BJ (cell line): ENCODE measurements around the gene ANKRD44. TPM values are rescaled to one million over a fixed set of nuclear protein-coding genes. Genes with fewer than 3 reads are reported as not detected.
"Not testable (repeated sequence)": the region's sequence is repeated elsewhere in the genome, so short reads cannot be mapped to it uniquely, and the experiment has no call there.

ENCODE experiments used
- CTCF ChIA-PET: fragments of 350-600 bp; formaldehyde crosslinking; extraction: SDS; loops from one replicate; lab custom pipeline; 2021; ENCODE audit warnings: antibody characterized with exemption, inconsistent platforms; lab: Yijun Ruan, JAX
- POLR2A ChIA-PET: fragments of 300-600 bp; sonication (Branson Sonifier 250); formaldehyde crosslinking; extraction: SDS; loops from one replicate; lab custom pipeline; 2021; ENCODE audit warnings: antibody characterized with exemption; lab: Charles Lee
- DNase-seq: peaks from one replicate; pipeline ENCODE4 v3.0.0-alpha.2; 2011; ENCODE audit warnings: low read depth
- H3K27me3 ChIP-seq: 2 replicates; pipeline ENCODE4 v1.6.0; 2011; ENCODE audit warnings: low read length; ENCODE audit not compliant: control insufficient read depth, insufficient read depth
- H3K36me3 ChIP-seq: 2 replicates; pipeline ENCODE4 v1.5.1; 2011; ENCODE audit warnings: low read length; ENCODE audit not compliant: control insufficient read depth, insufficient read depth
- H3K4me3 ChIP-seq: 2 replicates; pipeline ENCODE4 v1.5.1; 2011; ENCODE audit warnings: low read depth, mild to moderate bottlenecking, control low read depth, low read length
- polyA plus RNA-seq: library from polyadenylated mRNA; depleted of rRNA; stranded (reverse); fragments of >200 nt; gene quantifications from 2 replicates; pipeline ENCODE4 v1.2.3, GENCODE V29; 2011
- TF ChIP-seq, protein P1 (sequence below): IDR thresholded peaks from 2 replicates; pipeline ENCODE4 v1.5.1; 2011; ENCODE audit warnings: low read depth, mild to moderate bottlenecking, control low read depth, inconsistent platforms, low read length, moderate library complexity; ENCODE audit not compliant: insufficient read depth

The ANKRD44 gene
- polyA plus RNA-seq, 1 experiment = 12.4 TPM

DNA sequence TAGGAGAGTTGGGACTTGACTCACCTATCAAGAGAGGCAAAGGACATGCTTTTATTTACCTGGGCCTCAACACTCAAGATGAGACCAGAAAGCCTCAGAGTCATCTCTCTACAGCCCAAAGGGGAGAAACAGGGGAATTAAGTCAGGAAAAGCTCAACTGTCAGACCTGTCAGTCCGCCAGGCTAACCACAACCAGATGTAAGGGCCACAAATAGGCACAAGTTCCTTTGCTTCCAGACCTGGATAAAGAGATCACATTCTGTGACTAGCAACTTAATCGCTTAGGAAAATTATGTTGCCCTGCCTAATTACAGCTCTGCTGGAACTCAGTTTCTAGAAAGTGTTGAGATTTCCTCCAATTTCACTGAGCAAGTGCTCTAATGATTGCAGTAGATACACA is 67.9 kb downstream of the ANKRD44 start:
- ChIA-PET CTCF (no interaction called here), POLR2A (no interaction called here)
- H3K4me3 ChIP-seq = no peak overlapping the region
- DNase-seq = no peak
- H3K27me3 ChIP-seq = no peaks in the 10 kb centered on the region
- TF ChIP-seq, protein P1, sequence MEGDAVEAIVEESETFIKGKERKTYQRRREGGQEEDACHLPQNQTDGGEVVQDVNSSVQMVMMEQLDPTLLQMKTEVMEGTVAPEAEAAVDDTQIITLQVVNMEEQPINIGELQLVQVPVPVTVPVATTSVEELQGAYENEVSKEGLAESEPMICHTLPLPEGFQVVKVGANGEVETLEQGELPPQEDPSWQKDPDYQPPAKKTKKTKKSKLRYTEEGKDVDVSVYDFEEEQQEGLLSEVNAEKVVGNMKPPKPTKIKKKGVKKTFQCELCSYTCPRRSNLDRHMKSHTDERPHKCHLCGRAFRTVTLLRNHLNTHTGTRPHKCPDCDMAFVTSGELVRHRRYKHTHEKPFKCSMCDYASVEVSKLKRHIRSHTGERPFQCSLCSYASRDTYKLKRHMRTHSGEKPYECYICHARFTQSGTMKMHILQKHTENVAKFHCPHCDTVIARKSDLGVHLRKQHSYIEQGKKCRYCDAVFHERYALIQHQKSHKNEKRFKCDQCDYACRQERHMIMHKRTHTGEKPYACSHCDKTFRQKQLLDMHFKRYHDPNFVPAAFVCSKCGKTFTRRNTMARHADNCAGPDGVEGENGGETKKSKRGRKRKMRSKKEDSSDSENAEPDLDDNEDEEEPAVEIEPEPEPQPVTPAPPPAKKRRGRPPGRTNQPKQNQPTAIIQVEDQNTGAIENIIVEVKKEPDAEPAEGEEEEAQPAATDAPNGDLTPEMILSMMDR = no peak
- no peaks in the 10 kb centered on the region for H3K36me3 ChIP-seq

DNA sequence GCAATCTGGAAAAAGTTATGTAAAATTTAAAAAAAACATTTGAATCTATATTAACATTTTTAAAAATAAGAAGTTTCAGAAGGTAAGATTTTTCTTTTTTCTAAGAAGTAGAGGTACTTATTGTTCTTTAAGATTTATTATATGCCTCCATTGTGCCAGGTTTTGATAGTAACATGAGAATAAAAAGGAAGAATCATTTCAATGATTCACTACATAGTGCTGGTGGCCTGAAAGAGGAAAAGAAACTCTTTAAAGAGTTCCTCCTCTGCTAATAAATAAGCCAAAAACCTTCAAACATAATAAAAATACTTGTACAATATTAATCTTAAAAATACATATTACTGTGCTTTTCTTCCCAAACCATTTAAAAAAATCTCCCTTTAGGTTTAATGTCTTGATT is 69.0 kb downstream of the ANKRD44 start:
- H3K4me3 ChIP-seq = no peak overlapping the region
- TF ChIP-seq, protein P1 = no peak
- ChIA-PET CTCF (no interaction called here), POLR2A (no interaction called here)
- H3K27me3 ChIP-seq = no peaks in the 10 kb centered on the region
- no peaks in the 10 kb centered on the region for H3K36me3 ChIP-seq
- no peak for DNase-seq

DNA sequence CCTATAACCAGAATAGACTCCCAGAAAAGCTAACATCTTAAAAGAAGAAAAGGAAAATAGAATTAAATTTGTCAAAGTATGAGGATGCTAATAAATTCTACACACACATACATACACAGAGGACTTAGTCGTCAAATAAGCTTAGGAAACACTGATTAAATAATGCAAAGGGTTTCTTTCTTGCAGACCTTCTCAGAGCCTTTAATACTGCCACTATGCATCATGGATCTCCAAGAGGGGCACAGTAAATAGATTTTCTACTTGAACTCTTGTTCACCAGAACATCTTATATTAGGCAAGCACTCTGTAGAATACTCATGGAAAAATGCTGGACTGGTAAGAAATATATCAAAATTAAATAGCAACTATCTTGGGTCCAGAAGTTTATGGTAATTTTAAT is 69.4 kb downstream of the ANKRD44 start:
- no peak overlapping the region for H3K4me3 ChIP-seq
- no peaks in the 10 kb centered on the region for H3K27me3 ChIP-seq
- TF ChIP-seq, protein P1 = no peak
- no peak for DNase-seq
- H3K36me3 ChIP-seq = no peaks in the 10 kb centered on the region
- CTCF ChIA-PET = no interaction called here
- POLR2A ChIA-PET = no interaction called here

DNA sequence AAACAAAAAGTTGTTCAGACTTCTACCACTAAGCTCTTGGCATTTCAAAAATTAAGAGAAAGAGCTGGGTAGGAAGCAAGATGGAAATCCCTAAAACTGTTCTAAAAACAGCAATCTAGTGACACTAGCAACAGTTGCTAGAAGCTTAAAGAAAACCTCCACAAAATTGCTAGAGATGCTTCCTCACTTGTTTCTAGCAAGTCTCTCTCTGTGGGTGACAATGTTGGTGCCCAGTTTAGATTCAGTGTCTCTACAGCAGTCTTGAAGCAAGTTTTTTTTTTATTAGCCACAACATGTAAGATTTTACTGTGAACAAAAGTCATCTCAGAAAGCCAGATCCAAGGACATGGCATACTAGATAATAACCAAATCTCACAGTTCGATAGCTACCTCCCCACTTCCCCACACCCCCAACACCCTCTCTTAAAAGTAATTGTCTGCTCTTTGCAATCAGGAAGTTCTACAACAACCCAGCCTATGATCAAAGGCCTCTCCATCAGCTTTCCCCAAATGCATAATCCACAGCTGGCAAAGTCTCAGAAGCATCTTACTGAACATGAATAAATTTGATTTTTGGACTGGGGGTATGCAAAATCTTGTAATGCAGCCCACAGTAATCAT is 70.0 kb downstream of the ANKRD44 start:
- TF ChIP-seq, protein P1 = no peak
- CTCF ChIA-PET = interaction anchor here (0.9 kb wide), 1 partner anchor 9 kb away, joined by 3 read pairs; no protein-coding TSS in a partner anchor
- no peak for DNase-seq
- POLR2A ChIA-PET = no interaction called here
- H3K36me3 ChIP-seq = no peaks in the 10 kb centered on the region
- H3K4me3 ChIP-seq = no peak overlapping the region
- no peaks in the 10 kb centered on the region for H3K27me3 ChIP-seq

DNA sequence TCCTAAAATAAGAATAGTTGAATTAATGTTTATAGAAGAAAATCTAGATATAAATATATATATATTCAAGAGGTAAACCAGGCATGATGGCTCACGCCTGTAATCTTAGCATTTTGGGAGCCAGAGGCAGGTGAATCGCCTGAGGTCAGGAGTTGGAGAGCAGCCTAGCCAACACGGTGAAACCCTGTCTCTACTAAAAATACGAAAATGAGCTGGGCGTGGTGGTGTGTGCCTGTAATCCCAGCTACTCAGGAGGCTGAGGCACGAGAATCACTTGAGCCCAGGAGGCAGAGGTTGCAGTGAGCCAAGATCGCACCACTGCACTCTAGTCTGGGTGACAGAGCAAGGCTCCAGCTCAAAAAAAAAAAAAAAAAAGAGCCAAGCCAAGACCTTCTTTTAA is 70.6 kb downstream of the ANKRD44 start:
- H3K36me3 ChIP-seq, DNase-seq, H3K27me3 ChIP-seq, H3K4me3 ChIP-seq, POLR2A ChIA-PET: not testable (repeated sequence)
- CTCF ChIA-PET = interaction anchor here (0.9 kb wide), 1 partner anchor 9 kb away, joined by 3 read pairs; no protein-coding TSS in a partner anchor

DNA sequence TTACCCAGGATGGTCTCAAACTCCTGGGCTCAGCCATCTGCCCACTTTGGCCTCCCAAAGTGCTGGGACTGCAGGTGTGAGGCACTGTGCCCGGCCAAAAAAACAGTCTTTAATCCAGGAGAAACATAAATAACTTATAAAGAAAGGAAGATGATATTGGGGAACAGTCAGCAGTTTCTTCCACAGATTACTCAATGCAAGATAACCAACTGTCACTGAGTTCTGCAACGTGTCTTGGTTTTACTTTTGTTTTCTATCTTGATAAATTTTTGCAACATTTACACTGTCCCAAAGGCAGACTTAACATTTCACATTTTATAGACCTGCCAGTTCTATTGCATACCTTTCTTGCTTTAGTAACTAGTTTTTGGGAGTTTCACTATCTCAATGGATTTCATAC is 71.1 kb downstream of the ANKRD44 start:
- Histone ChIP-seq H3K4me3 (no peak overlapping the region), H3K36me3 (no peaks in the 10 kb centered on the region), H3K27me3 (no peaks in the 10 kb centered on the region)
- TF ChIP-seq, protein P1 = no peak
- POLR2A ChIA-PET = no interaction called here
- CTCF ChIA-PET = no interaction called here
- no peak for DNase-seq
